Spleen (tissue), 7 donors: ENCODE measurements around the gene CRYL1.

Source experiments
- CTCF ChIP-seq, 11 experiments: fragments of 200-600 bp in 7 of 11; fragments of 450-650 bp in 4 of 11; sonication (generic) in 4 of 11; IDR thresholded peaks in 8 of 11; conservative IDR thresholded peaks in 3 of 11; 1 replicate in 7 of 11; 2 replicates in 4 of 11; pipeline versions ENCODE4 v1.4.0 to v1.8.0; 2016 to 2021; ENCODE audit warnings: antibody characterized with exemption in 11 of 11, inconsistent platforms in 4 of 11, mild to moderate bottlenecking in 1 of 11
- POLR2A ChIP-seq, 3 donors: fragments of 450-650 bp; IDR thresholded peaks; one replicate each; pipeline ENCODE4 v1.5.1; 2017; ENCODE audit warnings: antibody characterized with exemption in 3 of 3, mild to moderate bottlenecking in 1 of 3
- donor health status: DM: no; HTN: no; CAD: no; lungs with moderate emphysema.
- donor health status: DM: no; HTN: no; CAD: no.
- donor health status: DM: no; HTN: no; CAD: no.

GRCh38 chr13:20431687-20432384 lies 93.8 kb downstream of the CRYL1 start:
- TF ChIP-seq CTCF (IDR thresholded peaks at IDR 0.05 in 8 of 11, conservative IDR thresholded peaks at IDR 0.05 in 3 of 11): no peak
- no peak for TF ChIP-seq POLR2A (IDR thresholded peaks at IDR 0.05)
